Skin epidermis (tissue), 12 donors: ENCODE data around the gene TECR.
"Not testable (repeated sequence)": the region's sequence is repeated elsewhere in the genome, so short reads cannot be mapped to it uniquely, and the experiment has no call there.

Experiments
- H3K27ac ChIP-seq, 21 experiments: fragments of 200-600 bp; sonication (generic) in 11 of 21; one replicate each; pipeline ENCODE4 v1.5.0; 2020; ENCODE audit warnings: mild to moderate bottlenecking in 3 of 21, inconsistent platforms in 2 of 21, moderate library complexity in 2 of 21
- H3K4me3 ChIP-seq, 7 experiments: fragments of 200-600 bp; sonication (generic) in 2 of 7; one replicate each; pipeline ENCODE4 v1.5.0; 2020; ENCODE audit warnings: inconsistent platforms in 2 of 7, mild to moderate bottlenecking in 2 of 7, moderate library complexity in 1 of 7

Gene TECR, protein sequence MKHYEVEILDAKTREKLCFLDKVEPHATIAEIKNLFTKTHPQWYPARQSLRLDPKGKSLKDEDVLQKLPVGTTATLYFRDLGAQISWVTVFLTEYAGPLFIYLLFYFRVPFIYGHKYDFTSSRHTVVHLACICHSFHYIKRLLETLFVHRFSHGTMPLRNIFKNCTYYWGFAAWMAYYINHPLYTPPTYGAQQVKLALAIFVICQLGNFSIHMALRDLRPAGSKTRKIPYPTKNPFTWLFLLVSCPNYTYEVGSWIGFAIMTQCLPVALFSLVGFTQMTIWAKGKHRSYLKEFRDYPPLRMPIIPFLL

GRCh38 chr19:14529254-14530004 lies at the start of gene TECR:
Gene TECR, plus strand, starts transcription at chr19:14529594. Its CDS starts 103 bp downstream, at chr19:14529697.
- Histone ChIP-seq H3K4me3 (peak within 1 kb of the TSS; percentile 60 to 95 (median 71)), H3K27ac (peak within 1 kb of the TSS; percentile 38 to 94 (median 85))

- Histone ChIP-seq H3K27ac (no peak overlapping the region), H3K4me3 (no peak overlapping the region)
Observed at GRCh38 chr19:14479975-14480699, 49.3 kb upstream of the TECR start.

- Histone ChIP-seq H3K27ac (no peak overlapping the region), H3K4me3 (no peak overlapping the region)
Observed at GRCh38 chr19:14480700-14481079, 48.7 kb upstream of the TECR start.

GRCh38 chr19:14482172-14482941 lies 47.0 kb upstream of the TECR start:
- Histone ChIP-seq H3K4me3 (no peak overlapping the region), H3K27ac (no peak overlapping the region)

- Histone ChIP-seq H3K27ac (no peak overlapping the region), H3K4me3 (no peak overlapping the region)
Observed at GRCh38 chr19:14487370-14488125, 41.8 kb upstream of the TECR start.

- Histone ChIP-seq H3K27ac (no peak overlapping the region), H3K4me3 (no peak overlapping the region)
Observed at GRCh38 chr19:14492756-14493337, 36.5 kb upstream of the TECR start.

- Histone ChIP-seq H3K4me3 (peak overlapping the region; percentile 75 to 95 (median 89)), H3K27ac (peak overlapping the region in 19 of 21 experiments; percentile 68 to 95 (median 89))
Observed at GRCh38 chr19:14494411-14494810, 35.0 kb upstream of the TECR start.

DNA sequence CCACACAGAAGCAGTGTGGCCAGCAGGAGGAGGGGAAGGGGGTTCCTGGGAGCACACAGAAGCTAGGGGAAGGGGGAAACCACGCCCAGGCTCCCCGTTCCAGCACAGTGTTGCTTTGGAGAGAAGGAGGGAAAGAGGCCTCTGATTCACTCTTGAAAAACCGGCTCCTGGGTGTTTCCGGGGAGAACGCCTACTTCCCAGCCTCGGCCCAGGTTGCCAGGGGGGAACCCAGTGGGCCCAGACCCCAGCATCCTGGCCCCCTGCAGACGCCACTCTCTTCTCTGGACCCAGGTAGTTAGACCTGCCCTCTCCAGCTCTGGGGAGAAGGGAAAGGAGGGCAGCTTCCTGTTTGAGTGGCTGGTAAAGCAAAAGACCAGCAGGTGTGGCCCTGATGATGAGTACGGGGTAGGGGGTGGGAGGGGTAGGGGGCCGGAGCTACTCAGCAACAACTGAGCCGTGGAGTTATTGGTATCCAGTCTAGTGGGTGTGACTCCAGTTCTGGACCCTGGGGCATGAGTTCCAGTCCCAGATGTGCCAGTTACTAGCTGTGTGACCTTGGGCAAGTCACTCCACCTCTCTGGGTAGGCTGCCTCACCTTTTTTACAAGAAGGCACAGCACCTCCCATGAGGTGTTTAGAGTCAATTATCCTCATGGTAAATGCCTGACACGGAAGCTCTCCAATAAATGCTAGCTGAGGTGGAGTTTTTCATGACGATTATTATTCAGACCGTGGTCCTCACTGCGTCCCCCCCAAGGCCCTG lies 34.3 kb upstream of the TECR start:
- Histone ChIP-seq H3K4me3 (peak overlapping the region; percentile 75 to 95 (median 89)), H3K27ac (peak overlapping the region; percentile 68 to 95 (median 89))

DNA sequence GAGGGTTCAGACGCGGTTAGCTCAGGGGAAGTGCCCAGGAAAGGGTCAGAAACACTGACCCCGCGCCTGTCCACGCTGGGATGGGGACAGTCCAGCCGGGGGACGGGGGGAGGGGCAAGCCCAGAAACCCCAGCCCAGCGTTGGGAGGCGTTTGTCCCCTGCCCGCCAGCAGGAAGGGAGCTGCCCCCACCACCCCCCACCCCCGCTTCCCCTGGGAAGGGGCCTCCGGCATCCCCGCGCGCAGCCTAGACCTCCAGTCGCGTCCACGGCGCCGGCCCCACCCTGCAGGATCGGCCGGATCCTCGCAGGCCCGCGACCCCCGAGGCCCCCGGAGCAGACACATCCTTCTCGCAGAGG lies 33.7 kb upstream of the TECR start:
- peak overlapping the region; percentile 68 to 95 (median 89) for H3K27ac ChIP-seq
- peak overlapping the region; percentile 75 to 95 (median 89) for H3K4me3 ChIP-seq

- peak within 1 kb of the TSS; percentile 68 to 95 (median 89) for H3K27ac ChIP-seq
Observed at GRCh38 chr19:14496029-14496833, 33.2 kb upstream of the TECR start, which contains the start of gene GIPC1. Gene GIPC1, minus strand, starts transcription at chr19:14496127. Its CDS starts 13,151 bp downstream, at chr19:14482976.

DNA sequence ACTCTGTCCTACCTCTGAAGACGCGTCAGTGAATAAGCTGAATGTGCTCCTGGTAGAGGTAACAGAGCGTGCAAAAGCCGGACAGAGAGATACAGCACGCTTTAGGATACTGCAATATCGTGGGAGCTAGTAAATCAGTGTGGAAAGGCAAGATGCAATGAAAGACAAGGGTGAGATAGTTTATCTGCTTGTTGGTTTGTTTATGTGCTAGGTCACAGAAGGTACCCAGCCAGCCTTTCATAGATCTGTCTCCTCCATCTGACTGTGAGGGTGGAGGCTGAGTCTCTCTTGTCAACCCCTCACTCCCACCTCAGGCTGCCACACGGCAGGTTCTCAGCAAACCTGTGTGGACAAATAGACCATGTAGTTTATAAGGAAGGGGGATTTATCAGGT lies 32.6 kb upstream of the TECR start:
- Histone ChIP-seq H3K27ac (peak overlapping the region in 18 of 21 experiments; percentile 5 to 95 (median 89)), H3K4me3 (peak overlapping the region in 3 of 7 experiments; percentile 75 to 95 (median 89))

More at GRCh38 chr19:14496029-14496833, 33.2 kb upstream of the TECR start, which contains the start of gene GIPC1:
- peak within 1 kb of the TSS; percentile 75 to 95 (median 89) for H3K4me3 ChIP-seq

DNA sequence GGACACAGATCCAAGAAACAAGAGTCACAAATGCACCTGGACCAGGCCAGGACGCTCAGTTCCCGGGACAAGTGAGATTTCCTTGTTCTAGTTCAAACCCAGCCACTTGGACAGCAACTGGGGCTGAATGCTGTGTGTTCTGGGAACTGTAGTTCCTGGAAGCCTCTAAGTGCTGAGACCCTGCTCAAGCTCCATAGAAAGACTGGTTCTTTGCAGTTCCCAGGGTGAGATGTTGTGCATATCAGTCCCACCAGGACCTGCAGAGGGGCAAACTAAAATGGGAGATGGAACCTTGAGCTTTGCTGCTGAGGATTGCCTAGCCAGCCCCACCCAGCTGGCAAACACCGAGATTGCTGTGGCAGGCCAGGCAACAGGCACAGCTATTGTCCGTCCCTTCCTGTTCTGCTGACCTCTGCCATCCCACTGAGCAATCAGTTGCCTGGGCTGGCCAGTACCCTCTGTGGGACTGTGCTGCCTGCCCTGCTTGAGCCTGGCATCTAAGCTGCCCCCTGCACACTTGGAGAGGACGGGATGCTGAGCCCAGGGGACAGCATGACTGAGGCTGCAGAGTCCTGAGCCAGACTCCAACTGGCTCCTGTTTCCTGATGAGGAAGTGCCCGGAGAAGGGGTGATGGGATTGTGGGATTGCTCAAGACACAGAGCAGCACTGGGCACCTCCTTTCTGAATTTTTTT lies 32.0 kb upstream of the TECR start:
- H3K27ac ChIP-seq: peak overlapping the region in 14 of 21 experiments; percentile 14 to 95 (median 88)
- H3K4me3 ChIP-seq: no peak overlapping the region

GRCh38 chr19:14502334-14503092 lies 26.9 kb upstream of the TECR start:
- Histone ChIP-seq H3K27ac (no peak overlapping the region), H3K4me3 (no peak overlapping the region)

GRCh38 chr19:14503285-14503684 lies 26.1 kb upstream of the TECR start:
- Histone ChIP-seq H3K27ac (no peak overlapping the region), H3K4me3 (no peak overlapping the region)

DNA sequence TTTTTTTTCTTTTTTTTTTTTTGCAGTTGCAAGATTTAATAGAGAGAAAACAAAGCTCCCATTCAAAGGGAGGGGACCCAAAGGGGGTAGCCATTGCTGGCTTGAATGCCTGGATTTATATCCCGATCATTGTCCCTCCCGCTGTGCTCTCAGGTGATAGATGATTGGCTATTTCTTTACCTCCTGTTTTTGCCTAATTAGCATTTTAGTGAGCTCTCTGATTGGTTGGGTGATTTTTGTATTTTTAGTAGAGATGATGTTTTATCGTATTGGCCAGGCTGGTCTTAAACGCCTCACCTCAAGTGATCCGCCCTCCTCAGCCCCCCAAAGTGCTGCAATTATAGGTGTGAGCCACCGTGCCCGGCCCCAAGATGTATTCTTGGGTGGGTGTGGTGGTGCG lies 24.8 kb upstream of the TECR start:
- H3K4me3 ChIP-seq: not testable (repeated sequence)
- peak overlapping the region in 3 of 21 experiments; percentile 64 to 79 (median 76) for H3K27ac ChIP-seq
